ENCODE measurements around the gene CSNK2B.

The CSNK2B gene

GRCh38 chr6:31639043-31639442 lies 26.8 kb upstream of the CSNK2B start:
- DNase-seq (ENCODE audit: low spot score), result no peak
- Histone ChIP-seq H3K27ac (no peak overlapping the region), H3K4me3 (no peak overlapping the region)
- TF ChIP-seq CTCF (IDR thresholded peaks at IDR 0.05), result no peak

- no peak overlapping the region for H3K4me3 ChIP-seq
- H3K27ac ChIP-seq, result no peak overlapping the region
- DNase-seq (ENCODE audit: low spot score), result no peak
- TF ChIP-seq CTCF (IDR thresholded peaks at IDR 0.05), result no peak
Measured at GRCh38 chr6:31639449-31639861, 26.4 kb upstream of the CSNK2B start.

GRCh38 chr6:31640612-31641011 lies 25.3 kb upstream of the CSNK2B start:
- no peak for DNase-seq (ENCODE audit: low spot score)
- Histone ChIP-seq H3K27ac (no peak overlapping the region), H3K4me3 (no peak overlapping the region)
- no peak for TF ChIP-seq CTCF (IDR thresholded peaks at IDR 0.05)

GRCh38 chr6:31641370-31641769 lies 24.5 kb upstream of the CSNK2B start:
- no peak for DNase-seq (ENCODE audit: low spot score)
- no peak overlapping the region for H3K4me3 ChIP-seq
- H3K27ac ChIP-seq, result no peak overlapping the region
- TF ChIP-seq CTCF (IDR thresholded peaks at IDR 0.05), result no peak

GRCh38 chr6:31642798-31643570 lies 22.9 kb upstream of the CSNK2B start:
- H3K27ac ChIP-seq, result no peak overlapping the region
- no peak for DNase-seq (ENCODE audit: low spot score)
- H3K4me3 ChIP-seq, result no peak overlapping the region
- TF ChIP-seq CTCF (IDR thresholded peaks at IDR 0.05), result no peak

GRCh38 chr6:31643818-31644454 lies 21.9 kb upstream of the CSNK2B start:
- Histone ChIP-seq H3K27ac (no peak overlapping the region), H3K4me3 (no peak overlapping the region)
- no peak for TF ChIP-seq CTCF (IDR thresholded peaks at IDR 0.05)
- DNase-seq (ENCODE audit: low spot score), result no peak

- no peak for TF ChIP-seq CTCF (IDR thresholded peaks at IDR 0.05)
- Histone ChIP-seq H3K4me3 (no peak overlapping the region), H3K27ac (no peak overlapping the region)
- no peak for DNase-seq (ENCODE audit: low spot score)
Measured at GRCh38 chr6:31645325-31645724, 20.6 kb upstream of the CSNK2B start.
